CD4-positive, alpha-beta memory T cell (primary cell): Measurements from ENCODE around the gene PMS1. TPM values are rescaled to one million over a fixed set of nuclear protein-coding genes. Genes with fewer than 3 reads are reported as not detected.

Source experiments
- CTCF ChIA-PET: fragments of 350-600 bp; sonication (Branson Sonifier 250); formaldehyde crosslinking; loops from one replicate; lab custom pipeline; 2021; ENCODE audit warnings: inconsistent platforms; ENCODE audit not compliant: partially characterized antibody; lab: Charles Lee
- POLR2A ChIA-PET: fragments of 350-600 bp; sonication (Branson Sonifier 250); formaldehyde crosslinking; loops from one replicate; lab custom pipeline; 2021; ENCODE audit not compliant: partially characterized antibody; lab: Charles Lee
- DNase-seq, 5 donors: peaks; one replicate each; pipeline versions ENCODE4 v3.0.0 to v3.0.0-alpha.2; 2020 to 2022; ENCODE audit warnings: mixed read lengths in 1 of 5
- H3K27ac ChIP-seq: one replicate; pipeline ENCODE4 v1.7.0; 2013; ENCODE audit warnings: low read depth, low read length
- H3K27me3 ChIP-seq: 2 replicates; pipeline ENCODE4 v1.7.0; 2013; ENCODE audit warnings: mild to moderate bottlenecking, low read length, moderate library complexity; ENCODE audit not compliant: insufficient read depth
- H3K36me3 ChIP-seq: 2 replicates; pipeline ENCODE4 v1.7.0; 2013; ENCODE audit warnings: mild to moderate bottlenecking, low read length, moderate library complexity; ENCODE audit not compliant: insufficient read depth
- H3K4me1 ChIP-seq: 2 replicates; pipeline ENCODE4 v1.7.0; 2013; ENCODE audit warnings: mild to moderate bottlenecking, low read length, moderate library complexity; ENCODE audit not compliant: insufficient read depth
- H3K4me3 ChIP-seq, 2 donors: one replicate each; pipeline ENCODE4 v1.7.0; 2013; ENCODE audit warnings: low read length in 2 of 2, mild to moderate bottlenecking in 1 of 2
- H3K9me3 ChIP-seq, 2 donors: one replicate each; pipeline ENCODE4 v1.7.0; 2013; ENCODE audit warnings: low read length in 2 of 2, control low read depth in 1 of 2; ENCODE audit not compliant: control insufficient read depth in 1 of 2
- H3K27ac Mint-ChIP-seq, 7 donors: one replicate each; pipeline ENCODE4 v1.8.0; 2020 to 2021; ENCODE audit warnings: mixed read lengths in 7 of 7, mild to moderate bottlenecking in 6 of 7, inconsistent platforms in 3 of 7, moderate library complexity in 3 of 7
- H3K27me3 Mint-ChIP-seq, 2 donors: one replicate each; pipeline ENCODE4 v1.8.0; 2020 to 2021; ENCODE audit warnings: mixed read lengths in 2 of 2
- H3K36me3 Mint-ChIP-seq, 2 donors: one replicate each; pipeline ENCODE4 v1.8.0; 2020 to 2021; ENCODE audit warnings: mixed read lengths in 2 of 2, inconsistent platforms in 1 of 2, mild to moderate bottlenecking in 1 of 2
- H3K4me1 Mint-ChIP-seq, 4 donors: one replicate each; pipeline ENCODE4 v1.8.0; 2020 to 2021; ENCODE audit warnings: mixed read lengths in 4 of 4, mild to moderate bottlenecking in 1 of 4
- H3K4me3 Mint-ChIP-seq, 8 donors: one replicate each; pipeline ENCODE4 v1.8.0; 2020 to 2021; ENCODE audit warnings: mixed read lengths in 8 of 8, mild to moderate bottlenecking in 7 of 8, moderate library complexity in 6 of 8, inconsistent platforms in 3 of 8
- H3K9me3 Mint-ChIP-seq, 8 donors: one replicate each; pipeline ENCODE4 v1.8.0; 2020 to 2021; ENCODE audit warnings: mixed read lengths in 8 of 8, mild to moderate bottlenecking in 5 of 8, inconsistent platforms in 3 of 8, moderate library complexity in 1 of 8
- intact Hi-C: fragments of 100-400 bp; cut with micrococcal nuclease; formaldehyde crosslinking; loops from one replicate; pipeline ENCODE4 v1.15.1; 2023
- polyA plus RNA-seq, 2 donors: library from polyadenylated mRNA; unstranded; fragments of 300-500 nt; fragmentation: Illumina TruSeq; gene quantifications; one replicate each; pipeline ENCODE4 v1.2.3, GENCODE V29; 2021
- total RNA-seq, 2 experiments: library from RNA; stranded (reverse); gene quantifications; one replicate each; pipeline ENCODE4 v1.2.3, GENCODE V29; 2021

PMS1 gene
- total and polyA plus RNA-seq, 4 experiments from 2014 or later: 9.1 to 35.1 (median 22.6) TPM

- ChIA-PET CTCF (no interaction called here), POLR2A (no interaction called here)
These were observed 132.4 kb downstream of the PMS1 start for GRCh38 chr2:189916651-189917050.

More at GRCh38 chr2:189916651-189917050, 132.4 kb downstream of the PMS1 start:
- H3K27me3 ChIP-seq: no peaks in the 10 kb centered on the region
- no peak overlapping the region for H3K4me3 Mint-ChIP-seq
- peaks cover 0 to 6% (median under 1%) of the 10 kb centered on the region in 8 donors for H3K9me3 Mint-ChIP-seq
- H3K36me3 ChIP-seq: no peaks in the 10 kb centered on the region
- no peaks in the 10 kb centered on the region for H3K4me1 Mint-ChIP-seq
- intact Hi-C loops: no loop called here
- H3K9me3 ChIP-seq: no peaks in the 10 kb centered on the region
- no peak for DNase-seq
- no peak overlapping the region for H3K27ac Mint-ChIP-seq
- peaks cover 11 to 12% of the 10 kb centered on the region in 2 donors for H3K27me3 Mint-ChIP-seq
- H3K4me3 ChIP-seq: no peak overlapping the region
- no peak overlapping the region for H3K27ac ChIP-seq
- H3K4me1 ChIP-seq: no peaks in the 10 kb centered on the region
- H3K36me3 Mint-ChIP-seq: no peaks in the 10 kb centered on the region

Other genes starting within 250 kb of the PMS1 start
- 10 to 100 TPM; 27.4 to 30.0 TPM for gene SLC40A1, start 203.7 kb upstream of the PMS1 start, total RNA-seq
- gene SLC40A1, start 203.7 kb upstream of the PMS1 start, polyA plus RNA-seq: 100 to 1,000 TPM in 1 of 2 donors, 10 to 100 TPM in 1; 98.3 to 328 TPM
- 10 to 100 TPM; 46.9 to 47.0 TPM for gene ASNSD1, start 123.0 kb upstream of the PMS1 start, total RNA-seq
- gene ASNSD1, start 123.0 kb upstream of the PMS1 start, polyA plus RNA-seq: 10 to 100 TPM; 62.2 to 68.7 TPM
- 10 to 100 TPM; 18.4 to 20.2 TPM for gene ANKAR, start 109.8 kb upstream of the PMS1 start, total RNA-seq
- gene ANKAR, start 109.8 kb upstream of the PMS1 start, polyA plus RNA-seq: 1 to 10 TPM; 2.8 to 7.0 TPM
- 10 to 100 TPM; 19.1 TPM for gene OSGEPL1, start 21.7 kb upstream of the PMS1 start, total RNA-seq
- gene OSGEPL1, start 21.7 kb upstream of the PMS1 start, polyA plus RNA-seq: 10 to 100 TPM in 1 of 2 donors, 1 to 10 TPM in 1; 7.5 to 12.3 TPM
- 100 to 1,000 TPM; 187 to 190 TPM for gene ORMDL1, start 111 bp upstream of the PMS1 start, total RNA-seq
- 100 to 1,000 TPM; 109 to 129 TPM for gene ORMDL1, start 111 bp upstream of the PMS1 start, polyA plus RNA-seq